Stimulated activated CD4-positive, alpha-beta T cell treated with anti-CD3 and anti-CD28 coated beads, Interleukin-1b, Interleukin-23, amount 100 ng/mL, for 24 hours (primary cell): Measurements from ENCODE around the gene R3HDM2.

Experiments used
- DNase-seq, 4 experiments: peaks; one replicate each; pipeline ENCODE4 v3.0.0-alpha.2; 2020; ENCODE audit warnings: low read depth in 4 of 4, low spot score in 1 of 4

Gene R3HDM2

DNA sequence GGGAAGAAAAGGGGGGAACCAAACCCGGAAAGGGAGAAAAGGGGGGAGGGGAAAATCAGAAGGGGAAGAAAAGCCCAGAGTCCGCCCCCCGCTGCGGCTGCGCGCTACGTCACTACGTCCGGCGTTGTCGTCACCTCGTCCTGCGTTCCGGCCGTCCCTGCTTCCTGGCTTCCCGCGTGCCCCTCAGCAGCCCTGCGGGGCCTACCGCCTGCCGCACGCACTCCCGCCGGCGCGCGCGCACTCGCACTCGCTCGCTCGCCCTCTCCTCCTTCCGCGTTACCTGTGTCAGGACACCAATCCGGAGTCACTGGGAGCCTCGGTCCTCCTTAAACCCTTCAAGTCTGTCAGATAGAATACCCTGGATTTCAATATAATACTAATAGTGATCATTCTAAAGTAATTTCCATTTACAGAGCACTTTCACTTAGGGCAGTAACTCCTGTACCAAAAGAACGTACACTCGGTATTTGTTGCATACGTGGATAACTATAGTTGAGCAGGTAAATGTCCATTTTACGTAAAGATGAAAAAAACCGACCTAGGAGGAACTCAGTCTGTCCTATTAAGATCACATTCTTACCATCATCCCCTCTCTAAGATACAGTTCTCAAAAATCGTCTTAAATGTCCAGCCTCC, at the start of gene R3HDM2:
TSS of gene R3HDM2 (minus strand) at position 113 of the 636 bp plus-strand sequence. CDS start 120,615 bp downstream, outside the sequence.
- DNase-seq = peak; percentile 86 to 96 (median 91)

DNA sequence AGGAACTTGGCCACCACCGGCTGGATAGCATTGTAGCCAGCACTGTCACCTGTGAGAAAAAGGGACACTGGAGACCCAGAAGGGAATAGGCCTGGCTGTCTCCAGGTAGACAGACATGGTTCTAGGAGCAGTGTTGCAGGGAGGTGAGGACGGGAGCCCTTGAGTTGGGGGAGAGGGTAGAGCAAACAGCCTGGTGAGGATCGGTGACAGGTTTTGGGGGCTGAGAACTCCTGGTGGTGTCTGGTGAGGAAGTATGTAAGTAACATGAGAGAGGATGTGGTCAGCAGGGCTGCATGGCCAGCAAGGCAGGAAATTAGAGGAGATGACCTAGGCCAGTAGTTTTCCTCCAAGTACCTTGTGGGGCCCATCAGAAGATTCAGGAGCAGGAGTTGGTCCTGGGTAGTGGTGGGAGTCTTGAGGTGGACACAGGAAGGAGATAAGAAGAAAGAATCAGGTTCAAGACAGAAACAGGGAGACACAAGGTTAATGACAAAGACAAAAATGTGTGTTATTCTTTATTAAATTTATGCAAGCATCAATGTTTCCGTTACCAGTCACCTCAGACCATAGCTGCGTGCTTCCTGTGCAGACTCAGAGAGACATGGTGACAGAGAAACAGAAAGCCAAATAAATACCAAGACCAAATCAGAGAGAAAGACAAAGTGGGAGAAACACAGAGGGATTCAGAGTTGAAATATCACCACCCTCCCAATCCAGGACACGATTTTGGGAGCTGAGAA, 48.7 kb upstream of the R3HDM2 start, which contains the start of gene ARHGAP9:
TSS of gene ARHGAP9 (minus strand) at position 491 of the 740 bp plus-strand sequence. CDS start at position 31, 460 bp downstream.
- DNase-seq = no peak

DNA sequence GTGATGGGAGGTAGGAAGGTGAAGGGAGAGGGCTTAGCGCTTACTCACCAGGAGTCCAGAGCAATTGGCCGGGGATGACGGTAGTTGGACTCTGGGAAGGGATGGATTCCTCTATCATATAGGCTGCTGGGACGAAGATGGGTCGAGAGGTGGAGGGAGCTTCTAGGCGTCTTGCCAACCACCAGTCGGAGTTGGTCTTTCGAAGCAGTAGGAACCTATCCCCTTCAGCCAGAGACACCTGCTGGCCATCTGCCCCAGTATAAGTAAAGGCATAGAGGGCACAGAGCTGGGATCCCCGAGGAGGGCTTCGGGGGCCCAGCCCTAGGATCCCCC, 48.2 kb upstream of the R3HDM2 start:
- DNase-seq = no peak

DNA sequence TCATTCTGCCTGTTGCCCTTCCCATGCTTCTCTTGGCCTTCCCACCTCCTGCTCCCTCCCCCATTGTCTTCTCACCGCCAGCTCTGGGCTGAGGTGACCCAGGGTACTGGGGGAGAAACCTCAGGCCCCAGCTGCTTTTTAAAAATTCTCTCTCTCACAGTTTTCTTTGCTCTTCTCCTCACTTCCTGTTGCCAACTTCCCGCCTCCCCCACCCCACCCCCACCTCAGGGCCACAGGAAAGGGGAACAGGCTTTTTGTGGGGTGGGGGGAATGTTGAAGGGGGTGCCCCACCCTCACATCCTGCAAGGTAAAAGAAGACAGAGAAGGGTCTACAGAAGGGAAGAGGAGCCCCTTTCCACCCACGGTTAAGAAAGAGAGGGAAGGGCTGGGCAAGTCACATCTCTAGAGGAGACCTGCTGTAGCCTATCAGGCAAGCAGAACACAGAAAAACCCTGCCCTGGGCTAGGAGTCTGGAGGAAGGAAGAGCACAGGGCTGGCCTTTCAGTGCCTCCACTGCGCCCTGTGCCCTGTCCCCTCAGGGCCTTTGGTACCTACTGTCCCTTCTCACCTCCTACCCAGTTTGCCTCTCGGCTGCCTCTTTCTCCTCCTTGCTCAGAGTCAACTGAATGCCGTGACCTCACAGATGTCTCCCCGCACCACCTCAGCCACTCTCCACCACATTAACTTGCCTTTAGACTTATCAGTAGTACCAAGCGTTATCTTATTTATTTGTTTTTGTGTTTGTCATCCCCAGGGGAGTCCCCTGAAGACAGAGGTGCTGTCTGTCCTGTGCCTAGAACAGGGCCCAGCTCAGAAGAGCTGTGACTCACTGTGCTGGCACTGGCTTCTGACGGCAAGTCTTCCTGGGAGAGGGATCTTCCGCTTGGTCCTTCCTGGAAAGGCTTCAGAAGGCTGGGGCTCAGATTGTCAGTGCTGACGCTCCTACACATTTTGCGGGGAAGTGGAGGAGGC, 47.2 kb upstream of the R3HDM2 start:
- no peak for DNase-seq

DNA sequence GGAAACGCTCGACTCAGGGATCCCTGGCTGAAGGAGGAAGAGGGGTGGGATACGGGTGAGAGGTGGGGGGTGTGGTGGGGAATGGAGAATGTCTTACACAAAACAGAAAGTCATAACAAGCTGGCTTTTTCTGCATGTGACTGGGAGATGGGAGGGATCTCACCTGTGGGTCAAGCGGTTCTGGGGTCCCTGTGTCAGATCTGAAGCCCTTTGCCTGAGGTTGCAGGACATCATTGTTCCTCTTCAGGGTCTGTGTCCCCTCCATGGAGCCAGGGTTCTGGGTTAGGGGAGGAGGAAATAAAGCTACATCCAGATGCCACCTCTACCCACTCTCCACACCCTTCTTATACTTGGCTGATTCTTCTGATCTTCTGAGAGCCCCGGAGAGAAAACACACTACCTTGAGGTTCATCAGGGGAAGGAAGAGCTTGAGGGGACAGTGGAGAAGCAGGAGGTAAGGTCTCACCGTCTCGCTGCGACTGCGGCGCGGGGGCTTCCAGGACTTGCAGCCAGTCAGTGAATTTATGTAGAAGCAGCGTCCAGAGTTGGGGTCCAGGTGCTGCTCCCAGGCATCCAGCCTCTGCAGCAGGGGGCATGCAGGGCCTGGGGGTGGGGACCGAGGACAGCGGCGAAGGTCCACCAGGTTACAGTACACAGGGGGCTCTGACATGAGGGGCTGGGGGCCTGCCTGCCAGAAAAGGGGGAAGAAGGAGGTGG, 46.3 kb upstream of the R3HDM2 start:
- no peak for DNase-seq

DNA sequence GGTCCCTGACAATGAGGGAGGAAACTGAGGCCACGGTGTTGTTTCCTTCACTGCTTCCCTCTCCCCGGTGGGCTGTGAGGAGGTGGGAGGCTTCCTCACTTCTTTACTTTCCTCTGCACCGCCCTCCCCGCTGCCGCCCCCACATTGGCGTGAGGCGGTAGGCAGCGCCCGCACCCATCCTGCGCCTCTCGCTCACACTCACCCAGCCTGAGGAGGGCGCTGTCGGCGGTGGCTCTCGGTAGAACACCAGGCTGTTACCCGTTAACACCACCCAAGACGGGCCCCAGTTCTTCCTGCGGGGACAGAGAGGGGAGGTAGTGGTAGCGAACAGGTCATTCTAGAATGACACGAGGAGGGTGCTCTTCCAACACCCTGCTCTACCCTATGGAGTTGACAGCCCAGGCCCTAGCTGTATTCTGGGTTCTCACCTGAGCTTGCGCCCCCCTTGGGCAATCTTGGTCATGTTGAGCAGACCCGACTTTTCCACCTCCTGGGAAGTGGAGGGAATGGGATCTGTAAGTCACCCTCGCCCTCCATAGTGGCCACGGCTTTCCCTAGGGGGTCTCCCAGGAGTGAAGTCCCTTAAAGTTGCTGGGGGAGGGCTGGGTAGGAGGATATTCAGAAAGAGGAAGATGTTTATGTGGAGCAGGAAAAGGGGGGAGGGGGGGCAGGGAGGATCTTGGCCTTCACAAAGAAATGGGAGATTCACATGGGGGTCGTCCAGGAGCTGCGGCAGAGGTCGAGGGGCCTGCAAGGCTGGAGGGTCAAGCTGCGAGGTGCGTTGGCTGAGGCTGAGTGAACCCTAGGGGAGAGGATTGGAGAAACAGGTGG, 45.5 kb upstream of the R3HDM2 start:
- peak; percentile 57 to 74 (median 61) for DNase-seq

DNA sequence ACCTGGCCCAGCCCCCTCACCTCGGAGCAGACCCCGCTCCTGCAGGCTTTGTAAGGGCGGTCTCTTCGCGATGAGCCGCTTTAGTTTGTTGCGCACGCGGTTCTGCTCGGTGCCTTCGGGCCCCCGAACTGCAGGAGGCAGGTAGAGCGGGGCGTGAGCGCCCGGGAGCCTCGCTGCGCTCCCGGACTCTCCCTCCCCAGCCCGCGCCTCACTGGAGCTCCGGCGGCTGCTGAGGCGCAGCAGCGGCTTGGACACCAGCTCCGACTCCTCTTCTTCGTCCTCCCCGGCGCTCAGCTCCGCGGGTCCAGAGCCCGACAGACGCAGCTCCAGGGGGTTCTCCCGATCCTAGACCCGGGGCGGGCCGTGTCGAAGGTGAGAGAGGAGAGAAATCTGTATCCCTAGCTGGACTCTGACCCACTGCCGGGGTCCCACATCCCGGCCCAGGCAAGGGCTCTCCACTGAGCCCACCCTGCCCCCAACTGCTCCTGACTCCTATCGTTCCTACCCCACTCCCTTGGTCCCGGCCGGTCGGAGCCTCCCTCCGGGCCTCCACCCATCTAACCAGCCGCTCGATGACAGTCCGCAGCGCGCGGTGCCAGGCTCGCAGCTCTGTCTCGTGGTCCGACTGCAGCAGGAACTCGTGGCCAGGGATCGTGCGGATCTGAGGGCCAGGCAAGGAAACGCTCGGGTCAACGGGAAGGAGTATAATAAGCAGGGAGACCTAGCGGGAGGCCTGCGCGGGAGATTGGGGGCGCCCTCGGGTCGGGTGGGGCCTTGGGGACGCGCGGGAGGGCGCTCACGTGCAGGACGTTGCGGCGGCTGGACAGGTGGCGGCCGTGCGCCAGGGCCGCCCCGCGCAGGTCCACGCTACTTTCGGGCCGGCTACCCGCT, 44.7 kb upstream of the R3HDM2 start:
- DNase-seq = no peak

DNA sequence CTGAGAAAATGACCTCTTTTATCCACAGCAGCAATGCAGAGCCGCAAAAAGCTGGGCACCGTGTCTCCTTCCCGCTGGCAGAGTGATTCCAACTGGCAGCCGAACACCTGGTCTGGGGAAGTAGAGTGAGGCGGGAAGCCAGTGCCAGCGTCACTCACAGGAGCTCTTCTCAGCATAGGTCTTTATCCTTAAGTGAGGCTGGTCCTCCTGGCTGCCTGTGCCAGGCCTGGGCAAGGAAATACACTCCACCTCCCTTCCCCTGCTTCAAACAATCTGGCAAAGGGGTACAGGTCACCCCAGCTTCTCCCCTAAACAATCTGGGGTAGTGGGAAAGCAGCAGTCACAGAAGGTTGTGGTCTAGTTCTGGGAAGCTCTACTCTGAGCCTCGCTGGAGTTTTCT, 44.0 kb upstream of the R3HDM2 start:
- DNase-seq = no peak

DNA sequence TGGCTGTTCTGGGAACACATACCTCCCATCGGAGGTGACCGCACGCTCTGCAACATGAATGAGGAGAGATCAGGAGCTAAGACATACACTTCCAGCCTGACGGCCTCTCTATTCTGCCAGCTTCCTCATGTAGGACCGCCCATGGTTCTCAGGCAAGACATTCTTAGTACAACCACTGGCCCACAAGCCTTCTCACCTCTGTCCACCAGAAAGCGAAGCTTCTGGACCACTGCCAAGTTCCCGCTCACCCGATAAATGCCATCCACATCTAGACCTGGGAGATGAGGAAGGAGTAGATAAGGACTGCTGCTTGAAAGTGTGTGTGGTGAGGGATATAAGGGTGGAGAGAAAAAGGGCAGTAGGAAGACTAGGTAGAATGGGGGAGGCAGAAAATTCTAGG, 43.6 kb upstream of the R3HDM2 start:
- no peak for DNase-seq

DNA sequence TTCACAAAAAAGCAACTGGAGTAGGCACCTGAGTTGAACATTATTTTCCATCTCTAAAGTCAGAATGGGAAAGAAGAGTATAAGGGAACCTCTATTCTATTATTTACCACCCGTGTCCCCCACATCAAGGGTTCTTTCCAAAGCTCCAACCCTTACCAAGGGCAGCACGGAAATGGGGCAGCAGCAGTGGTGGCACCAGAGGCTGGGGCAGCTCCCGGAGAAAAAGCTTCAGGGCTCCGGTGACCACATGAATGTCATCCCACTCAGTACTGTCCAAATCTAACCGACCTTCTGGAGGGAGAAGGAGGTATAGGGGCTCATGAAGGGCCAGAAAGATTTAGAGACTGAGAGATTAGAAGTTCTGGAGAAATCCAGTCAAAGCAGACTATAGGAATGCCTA, 43.0 kb upstream of the R3HDM2 start:
- DNase-seq = no peak

DNA sequence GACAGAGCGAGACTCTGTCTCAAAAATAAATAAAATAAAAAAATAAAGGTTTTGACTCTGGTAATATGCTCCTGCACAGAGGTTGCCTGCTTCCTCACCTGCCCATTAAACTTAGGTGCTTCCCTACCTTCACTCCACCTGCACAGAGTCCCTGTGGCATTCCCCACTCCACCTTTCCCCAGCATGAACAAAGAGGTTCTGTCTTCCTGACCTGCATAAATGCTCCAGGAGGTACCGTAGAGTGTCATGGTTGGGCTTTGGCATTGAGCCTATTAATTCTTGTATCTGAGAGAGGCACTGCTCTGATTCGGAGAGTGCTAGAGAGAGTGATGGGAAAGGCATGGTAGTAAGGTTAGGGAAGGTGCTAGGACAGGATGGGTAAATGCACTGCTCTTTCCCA, 42.5 kb upstream of the R3HDM2 start:
- no peak for DNase-seq

DNA sequence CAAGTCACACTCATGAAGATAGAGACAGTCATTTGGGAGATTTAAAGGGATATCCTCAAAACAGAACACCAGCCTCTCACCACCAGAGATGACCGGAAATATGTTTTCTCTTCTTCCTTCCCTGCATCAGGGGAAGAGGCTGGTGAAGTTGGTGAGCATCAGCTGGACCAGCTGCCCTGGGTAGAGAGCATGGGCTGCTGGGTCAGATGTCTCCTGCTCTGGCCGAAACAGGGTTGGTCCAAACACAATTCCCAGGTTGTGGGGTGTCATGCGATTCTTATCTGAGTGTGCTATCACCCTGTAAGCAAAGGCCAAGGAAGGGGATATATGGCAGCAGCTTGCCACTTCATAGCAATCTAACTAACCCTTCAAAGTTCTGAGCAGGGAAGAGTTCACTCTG, 41.5 kb upstream of the R3HDM2 start:
- DNase-seq = no peak

DNA sequence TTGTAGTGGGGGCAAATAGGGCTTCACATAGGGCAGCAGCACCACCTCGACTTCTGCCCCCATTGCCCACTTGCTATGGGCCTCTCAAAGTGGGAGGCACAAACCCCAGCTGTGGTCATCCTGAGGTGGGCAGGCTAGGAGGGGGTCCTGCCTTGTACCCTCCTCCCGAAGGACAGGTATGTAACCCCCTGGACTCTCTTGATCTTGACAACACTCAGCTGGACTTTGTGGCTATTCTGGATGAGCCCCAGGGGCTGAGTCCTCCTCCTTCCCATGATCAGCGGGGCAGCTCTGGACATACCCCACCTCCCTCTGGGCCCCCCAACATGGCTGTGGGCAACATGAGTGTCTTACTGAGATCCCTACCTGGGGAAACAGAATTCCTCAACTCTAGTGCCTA, 40.8 kb upstream of the R3HDM2 start:
- no peak for DNase-seq

DNA sequence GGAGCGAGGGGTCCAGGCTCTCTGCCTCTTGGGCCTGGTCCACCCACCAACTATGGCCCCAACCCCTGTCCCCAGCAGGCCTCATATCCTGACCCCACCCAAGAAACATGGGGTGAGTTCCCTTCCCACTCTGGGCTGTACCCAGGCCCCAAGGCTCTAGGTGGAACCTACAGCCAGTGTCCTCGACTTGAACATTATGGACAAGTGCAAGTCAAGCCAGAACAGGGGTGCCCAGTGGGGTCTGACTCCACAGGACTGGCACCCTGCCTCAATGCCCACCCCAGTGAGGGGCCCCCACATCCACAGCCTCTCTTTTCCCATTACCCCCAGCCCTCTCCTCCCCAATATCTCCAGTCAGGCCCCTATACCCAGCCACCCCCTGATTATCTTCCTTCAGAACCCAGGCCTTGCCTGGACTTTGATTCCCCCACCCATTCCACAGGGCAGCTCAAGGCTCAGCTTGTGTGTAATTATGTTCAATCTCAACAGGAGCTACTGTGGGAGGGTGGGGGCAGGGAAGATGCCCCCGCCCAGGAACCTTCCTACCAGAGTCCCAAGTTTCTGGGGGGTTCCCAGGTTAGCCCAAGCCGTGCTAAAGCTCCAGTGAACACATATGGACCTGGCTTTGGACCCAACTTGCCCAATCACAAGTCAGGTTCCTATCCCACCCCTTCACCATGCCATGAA, 40.3 kb upstream of the R3HDM2 start:
- DNase-seq = no peak

DNA sequence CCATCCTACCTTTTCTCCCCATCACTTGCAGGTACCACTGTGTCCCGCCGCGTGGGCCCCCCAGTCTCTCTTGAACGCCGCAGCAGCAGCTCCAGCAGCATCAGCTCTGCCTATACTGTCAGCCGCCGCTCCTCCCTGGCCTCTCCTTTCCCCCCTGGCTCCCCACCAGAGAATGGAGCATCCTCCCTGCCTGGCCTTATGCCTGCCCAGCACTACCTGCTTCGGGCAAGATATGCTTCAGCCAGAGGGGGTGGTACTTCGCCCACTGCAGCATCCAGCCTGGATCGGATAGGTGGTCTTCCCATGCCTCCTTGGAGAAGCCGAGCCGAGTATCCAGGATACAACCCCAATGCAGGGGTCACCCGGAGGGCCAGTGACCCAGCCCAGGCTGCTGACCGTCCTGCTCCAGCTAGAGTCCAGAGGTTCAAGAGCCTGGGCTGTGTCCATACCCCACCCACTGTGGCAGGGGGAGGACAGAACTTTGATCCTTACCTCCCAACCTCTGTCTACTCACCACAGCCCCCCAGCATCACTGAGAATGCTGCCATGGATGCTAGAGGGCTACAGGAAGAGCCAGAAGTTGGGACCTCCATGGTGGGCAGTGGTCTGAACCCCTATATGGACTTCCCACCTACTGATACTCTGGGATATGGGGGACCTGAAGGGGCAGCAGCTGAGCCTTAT, 39.6 kb upstream of the R3HDM2 start:
- DNase-seq = no peak

DNA sequence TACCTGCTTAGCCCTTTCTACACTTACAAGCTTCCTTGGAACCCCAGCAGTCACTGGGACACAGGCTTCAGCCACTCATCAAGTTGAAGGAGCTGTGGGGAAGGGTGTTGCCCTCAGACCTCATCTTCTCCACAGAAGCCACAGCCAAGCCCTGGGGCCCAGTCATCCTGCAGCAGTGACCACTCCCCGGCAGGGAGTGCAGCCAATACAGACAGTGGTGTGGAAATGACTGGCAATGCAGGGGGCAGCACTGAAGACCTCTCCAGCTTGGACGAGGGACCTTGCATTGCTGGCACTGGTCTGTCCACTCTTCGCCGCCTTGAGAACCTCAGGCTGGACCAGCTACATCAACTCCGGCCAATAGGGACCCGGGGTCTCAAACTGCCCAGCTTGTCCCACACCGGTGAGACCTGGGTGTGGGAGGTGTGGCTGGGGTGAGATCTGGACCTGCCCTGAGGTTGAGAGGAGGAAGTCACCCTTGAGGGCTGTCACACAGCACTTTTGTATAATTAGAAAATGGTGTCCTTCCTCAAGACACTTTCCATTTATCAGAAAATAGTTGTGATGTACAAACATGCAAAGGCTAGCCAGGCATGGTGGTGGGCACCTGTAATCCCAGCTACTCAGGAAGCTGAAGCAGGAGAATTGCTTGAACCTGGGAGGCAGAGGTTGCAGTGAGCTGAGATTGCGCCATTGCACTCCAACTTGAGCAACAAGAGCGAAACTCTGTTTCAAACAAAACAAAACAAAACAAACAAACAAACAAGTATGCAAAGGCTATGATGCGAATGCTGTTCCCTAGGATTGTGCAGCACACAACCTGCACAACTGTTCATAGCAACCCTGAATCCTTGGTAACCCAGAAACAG, 38.7 kb upstream of the R3HDM2 start:
- no peak for DNase-seq

DNA sequence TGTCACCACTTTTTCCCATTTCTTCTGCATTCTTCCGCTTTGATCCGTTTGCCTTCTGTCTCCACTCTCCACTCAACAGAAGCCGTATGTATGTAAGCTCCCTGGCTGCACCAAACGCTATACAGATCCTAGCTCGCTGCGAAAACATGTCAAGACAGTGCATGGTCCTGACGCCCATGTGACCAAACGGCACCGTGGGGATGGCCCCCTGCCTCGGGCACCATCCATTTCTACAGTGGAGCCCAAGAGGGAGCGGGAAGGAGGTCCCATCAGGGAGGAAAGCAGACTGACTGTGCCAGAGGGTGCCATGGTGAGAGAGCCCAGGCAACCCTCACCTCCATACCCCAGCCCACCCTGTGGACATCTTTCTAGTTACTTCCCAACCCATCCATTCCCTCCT, 37.1 kb upstream of the R3HDM2 start:
- DNase-seq = no peak
